D721Med (cell line): ENCODE results near the gene B4GALT6.

Source experiments
- DNase-seq: peaks from one replicate; pipeline ENCODE4 v3.0.0; 2011; ENCODE audit warnings: low spot score; ENCODE audit not compliant: insufficient read length
- FAIRE-seq: peaks from 2 replicates; lab custom pipeline; 2011; peaks lifted over from hg19 to GRCh38; lab: Jason Lieb, UNC
- CTCF ChIP-seq: IDR thresholded peaks from 2 replicates; pipeline ENCODE4 v1.5.1; 2012; ENCODE audit warnings: mild to moderate bottlenecking, control low read depth; ENCODE audit not compliant: insufficient read depth; ENCODE audit errors: missing control alignments

Gene B4GALT6

GRCh38 chr18:31671951-31672350 lies 12.4 kb downstream of the B4GALT6 start:
- DNase-seq (no peak), FAIRE-seq (no peak)
- TF ChIP-seq CTCF = no peak

GRCh38 chr18:31669541-31669940 lies 14.8 kb downstream of the B4GALT6 start:
- FAIRE-seq (no peak), DNase-seq (no peak)
- no peak for TF ChIP-seq CTCF

- no peak for TF ChIP-seq CTCF
- DNase-seq = no peak
- FAIRE-seq = peak; percentile 48
Measured at GRCh38 chr18:31667185-31667584, 17.2 kb downstream of the B4GALT6 start.

GRCh38 chr18:31666055-31666454 lies 18.3 kb downstream of the B4GALT6 start:
- FAIRE-seq (peak; percentile 69), DNase-seq (no peak)
- TF ChIP-seq CTCF = no peak

GRCh38 chr18:31664101-31664500 lies 20.3 kb downstream of the B4GALT6 start:
- FAIRE-seq (no peak), DNase-seq (no peak)
- no peak for TF ChIP-seq CTCF

GRCh38 chr18:31661965-31662364 lies 22.4 kb downstream of the B4GALT6 start:
- DNase-seq = no peak
- no peak for TF ChIP-seq CTCF
- no peak for FAIRE-seq

- TF ChIP-seq CTCF = no peak
- FAIRE-seq (peak; percentile 21), DNase-seq (no peak)
Measured at GRCh38 chr18:31660763-31661162, 23.6 kb downstream of the B4GALT6 start.
